NK-92 treated with Interleukin-12 subunit alpha and Interleukin-12 subunit beta, amount 100 ng/mL, for 24 hours (cell line): ENCODE results near the gene EIF2S2.

Experiments
- DNase-seq: peaks from one replicate; lab custom pipeline; 2025; lab: John Stamatoyannopoulos, UW

The EIF2S2 gene

GRCh38 chr20:34064286-34064685 lies 47.8 kb downstream of the EIF2S2 start:
- DNase-seq, result no peak

- DNase-seq, result no peak
Measured at GRCh38 chr20:34062570-34063482, 49.2 kb downstream of the EIF2S2 start.

- DNase-seq, result no peak
Measured at GRCh38 chr20:34061695-34062094, 50.3 kb downstream of the EIF2S2 start.

- no peak for DNase-seq
Measured at GRCh38 chr20:34060970-34061369, 51.1 kb downstream of the EIF2S2 start.

- no peak for DNase-seq
Measured at GRCh38 chr20:34058831-34059230, 53.2 kb downstream of the EIF2S2 start.

GRCh38 chr20:34055290-34055689 lies 56.8 kb downstream of the EIF2S2 start:
- DNase-seq, result no peak

GRCh38 chr20:34052414-34052813 lies 59.6 kb downstream of the EIF2S2 start:
- DNase-seq, result no peak

- DNase-seq, result no peak
Measured at GRCh38 chr20:34049897-34050695, 61.9 kb downstream of the EIF2S2 start.

GRCh38 chr20:34049389-34049788 lies 62.7 kb downstream of the EIF2S2 start:
- DNase-seq, result no peak

GRCh38 chr20:34047917-34048316 lies 64.1 kb downstream of the EIF2S2 start:
- no peak for DNase-seq

GRCh38 chr20:34047010-34047687 lies 64.9 kb downstream of the EIF2S2 start:
- DNase-seq, result no peak

GRCh38 chr20:34045930-34046725 lies 65.9 kb downstream of the EIF2S2 start:
- no peak for DNase-seq

GRCh38 chr20:34045294-34045693 lies 66.7 kb downstream of the EIF2S2 start:
- no peak for DNase-seq

- no peak for DNase-seq
Measured at GRCh38 chr20:34043025-34043424, 69.0 kb downstream of the EIF2S2 start.

GRCh38 chr20:34042262-34042661 lies 69.8 kb downstream of the EIF2S2 start:
- no peak for DNase-seq

GRCh38 chr20:34041226-34041625 lies 70.8 kb downstream of the EIF2S2 start:
- DNase-seq, result no peak

- no peak for DNase-seq
Measured at GRCh38 chr20:34040300-34040995, 71.6 kb downstream of the EIF2S2 start.
